CD14-positive monocyte (primary cell): ENCODE results near the gene SLX1A. TPM values are rescaled to one million over a fixed set of nuclear protein-coding genes. Genes with fewer than 3 reads are reported as not detected.
"Not testable (repeated sequence)": the region's sequence is repeated elsewhere in the genome, so short reads cannot be mapped to it uniquely, and the experiment has no call there.

Experiments
- DNase-seq, 3 donors: peaks; one replicate each; pipeline ENCODE4 v3.0.0-alpha.2; 2011 to 2022
- H2AFZ ChIP-seq: 2 replicates; pipeline ENCODE4 v1.6.0; 2012; ENCODE audit warnings: mild to moderate bottlenecking, low read depth, low read length, inconsistent platforms; ENCODE audit not compliant: insufficient read depth, poor library complexity, severe bottlenecking
- H3K27ac ChIP-seq, 2 donors: 1 replicate in 1 of 2; 2 replicates in 1 of 2; pipeline ENCODE4 v1.5.1; 2012 to 2013; ENCODE audit warnings: low read length in 2 of 2, control low read depth in 1 of 2, inconsistent platforms in 1 of 2, low read depth in 1 of 2, mild to moderate bottlenecking in 1 of 2
- H3K27me3 ChIP-seq, 2 donors: one replicate each; pipeline versions ENCODE4 v1.6.0 to v1.6.1; 2011 to 2013; ENCODE audit warnings: low read length in 2 of 2; ENCODE audit not compliant: control insufficient read depth in 2 of 2, insufficient read depth in 2 of 2
- H3K36me3 ChIP-seq, 2 donors: replicated peaks in 1 of 2; 1 replicate in 1 of 2; 2 replicates in 1 of 2; pipeline versions ENCODE4 v1.5.1 to v1.6.1; 2012 to 2013; ENCODE audit warnings: low read length in 2 of 2, control low read depth in 1 of 2, inconsistent platforms in 1 of 2, mild to moderate bottlenecking in 1 of 2; ENCODE audit not compliant: insufficient read depth in 2 of 2, control insufficient read depth in 1 of 2
- H3K4me1 ChIP-seq, 2 donors: 1 replicate in 1 of 2; 2 replicates in 1 of 2; pipeline versions ENCODE4 v1.5.1 to v1.6.1; 2012 to 2013; ENCODE audit warnings: low read length in 2 of 2, control low read depth in 1 of 2, inconsistent platforms in 1 of 2, mild to moderate bottlenecking in 1 of 2, moderate library complexity in 1 of 2; ENCODE audit not compliant: insufficient read depth in 2 of 2, control insufficient read depth in 1 of 2
- H3K4me2 ChIP-seq: replicated peaks from 2 replicates; pipeline ENCODE3; 2012; ENCODE audit warnings: low read length, moderate library complexity, mild to moderate bottlenecking; ENCODE audit not compliant: poor library complexity, severe bottlenecking; ENCODE audit errors: extremely low read depth
- H3K4me3 ChIP-seq, 3 experiments: fragments of 200-600 bp in 1 of 3; sonication (generic) in 1 of 3; replicated peaks in 1 of 3; 1 replicate in 2 of 3; 2 replicates in 1 of 3; pipeline ENCODE4 v1.5.1; 2011 to 2013; ENCODE audit warnings: low read length in 3 of 3, mild to moderate bottlenecking in 3 of 3, control low read depth in 2 of 3, low read depth in 2 of 3, inconsistent platforms in 1 of 3, moderate library complexity in 1 of 3
- H3K79me2 ChIP-seq: 2 replicates; pipeline ENCODE4 v1.6.0; 2012; ENCODE audit warnings: mild to moderate bottlenecking, control low read depth, inconsistent platforms, low read length, moderate library complexity; ENCODE audit not compliant: insufficient read depth
- H3K9ac ChIP-seq: 2 replicates; pipeline ENCODE4 v1.6.0; 2017; ENCODE audit warnings: low read length, mild to moderate bottlenecking; ENCODE audit not compliant: insufficient read depth, poor library complexity, severe bottlenecking
- H3K9me3 ChIP-seq, 2 donors: replicated peaks in 1 of 2; 1 replicate in 1 of 2; 2 replicates in 1 of 2; pipeline versions ENCODE4 v1.5.1 to v1.6.1; 2012 to 2013; ENCODE audit warnings: low read length in 2 of 2, control low read depth in 1 of 2; ENCODE audit not compliant: control insufficient read depth in 1 of 2, insufficient read depth in 1 of 2
- H4K20me1 ChIP-seq: 2 replicates; pipeline ENCODE4 v1.6.0; 2012; ENCODE audit warnings: mild to moderate bottlenecking, low read length, control low read depth, moderate library complexity; ENCODE audit not compliant: insufficient read depth
- H3K27ac Mint-ChIP-seq, 7 donors: one replicate each; pipeline ENCODE4 v1.8.0; 2020; ENCODE audit warnings: mild to moderate bottlenecking in 7 of 7, mixed read lengths in 7 of 7, moderate library complexity in 6 of 7, inconsistent platforms in 2 of 7
- H3K27me3 Mint-ChIP-seq, 3 donors: one replicate each; pipeline ENCODE4 v1.8.0; 2021 to 2022; ENCODE audit warnings: low read depth in 3 of 3, mild to moderate bottlenecking in 3 of 3, mixed read lengths in 3 of 3, moderate library complexity in 3 of 3, inconsistent platforms in 1 of 3
- H3K36me3 Mint-ChIP-seq, 2 donors: one replicate each; pipeline ENCODE4 v1.8.0; 2020; ENCODE audit warnings: mixed read lengths in 2 of 2, inconsistent platforms in 1 of 2, mild to moderate bottlenecking in 1 of 2
- H3K4me1 Mint-ChIP-seq: one replicate; pipeline ENCODE4 v1.8.0; 2020; ENCODE audit warnings: mild to moderate bottlenecking, mixed read lengths
- H3K4me3 Mint-ChIP-seq, 2 donors: one replicate each; pipeline ENCODE4 v1.8.0; 2020; ENCODE audit warnings: mild to moderate bottlenecking in 2 of 2, mixed read lengths in 2 of 2, moderate library complexity in 1 of 2
- H3K9me3 Mint-ChIP-seq, 7 donors: one replicate each; pipeline ENCODE4 v1.8.0; 2020 to 2022; ENCODE audit warnings: mixed read lengths in 7 of 7, mild to moderate bottlenecking in 6 of 7, moderate library complexity in 6 of 7, inconsistent platforms in 2 of 7
- WGBS: methylation state at CpG from one replicate; pipeline ENCODE4 v1.1.5; 2013; ENCODE audit warnings: missing lambda C conversion rate; ENCODE audit not compliant: insufficient coverage; 5-methylcytosine and 5-hydroxymethylcytosine counted together
- intact Hi-C, 2 donors: fragments of 100-400 bp; cut with micrococcal nuclease; formaldehyde crosslinking; loops; one replicate each; pipeline versions ENCODE4 v1.15.0 to v1.15.1; 2023
- polyA plus RNA-seq, 3 donors: library from polyadenylated mRNA; depleted of rRNA in 1 of 3; unstranded in 2 of 3; stranded (reverse) in 1 of 3; fragments of 300-500 nt in 2 of 3; fragments of >200 nt in 1 of 3; fragmentation: Illumina TruSeq in 2 of 3; gene quantifications; 1 replicate in 2 of 3; 2 replicates in 1 of 3; pipeline ENCODE4 v1.2.3, GENCODE V29; 2012 to 2021
- TF ChIP-seq, protein P1 (sequence below): fragments of 200-600 bp; IDR thresholded peaks from one replicate; pipeline ENCODE4 v1.8.0; 2022; ENCODE audit warnings: antibody characterized with exemption, mild to moderate bottlenecking

The SLX1A gene
- polyA plus RNA-seq, 3 donors: 43.1 to 163 (median 162) TPM

DNA sequence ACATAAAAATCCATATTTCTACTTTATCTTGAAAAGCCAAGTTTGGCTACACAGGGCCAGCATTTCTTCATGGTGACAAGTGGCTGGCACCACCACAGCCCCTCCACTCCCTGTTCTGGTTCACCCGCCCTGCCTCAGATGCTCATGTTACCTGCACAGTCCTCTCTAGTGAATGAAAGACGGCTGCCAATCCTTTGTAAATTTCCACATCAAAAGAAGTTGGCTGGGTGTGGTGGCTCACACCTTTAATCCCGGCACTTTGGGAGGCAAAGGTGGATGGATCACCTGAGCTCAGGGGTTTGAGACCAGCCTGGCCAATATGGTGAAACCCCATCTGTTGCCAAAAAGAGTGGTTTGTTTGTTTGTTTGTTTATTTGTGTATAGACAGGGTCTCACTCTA lies 30.1 kb upstream of the SLX1A start:
- H3K9me3 ChIP-seq: no peaks in the 10 kb centered on the region
- Mint-ChIP-seq H3K27me3 (peaks cover 2 to 4% (median 3%) of the 10 kb centered on the region in 3 donors), H3K27ac (no peak overlapping the region)

DNA sequence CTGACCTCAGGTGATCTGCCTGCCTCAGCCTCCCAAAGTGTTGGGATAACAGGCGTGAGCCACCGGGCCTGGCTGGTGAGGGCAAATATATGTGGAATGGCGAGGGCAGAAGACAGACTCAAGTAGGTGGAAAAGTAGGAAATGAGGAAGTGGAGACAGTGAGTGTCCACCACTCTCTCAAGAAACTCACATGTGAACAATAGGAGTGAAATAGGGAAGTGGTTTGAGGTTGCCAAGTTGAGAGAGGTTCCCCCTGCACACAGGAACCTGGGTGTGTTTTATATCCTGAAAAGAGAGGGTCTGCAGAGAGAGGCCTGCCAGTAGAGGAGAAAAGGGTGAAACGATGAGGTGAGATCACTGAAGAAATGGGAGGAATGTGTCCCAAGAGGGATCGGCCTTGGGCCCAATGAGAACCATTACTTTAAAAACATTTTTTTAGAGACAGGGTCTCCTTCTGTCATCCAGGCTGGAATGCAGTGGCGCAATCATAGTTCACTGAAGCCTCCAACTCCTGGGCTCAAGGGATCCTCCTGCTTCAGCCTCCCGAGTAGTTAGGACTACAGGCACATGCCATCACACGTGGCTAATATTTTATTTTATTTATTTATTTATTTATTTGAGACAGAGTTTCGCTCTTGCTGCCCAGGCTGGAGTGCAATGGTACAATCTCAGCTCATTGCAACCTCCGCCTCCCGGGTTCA lies 27.3 kb upstream of the SLX1A start:
- H3K79me2 ChIP-seq: no peaks in the 10 kb centered on the region
- Mint-ChIP-seq H3K27me3 (peaks cover 0 to 2% (median 1%) of the 10 kb centered on the region in 3 donors), H3K4me3 (peak overlapping the region; percentile 6 to 79), H3K27ac (peak overlapping the region; percentile 77 to 95 (median 89)), H3K36me3 (no peaks in the 10 kb centered on the region), H3K9me3 (peaks cover 0 to 2% (median 0%) of the 10 kb centered on the region in 7 donors), H3K4me1 (peaks cover 42% of the 10 kb centered on the region)
- intact Hi-C loops: no loop called here
- WGBS: 0% methylated on average over 2 of the region's 11 CpGs
- H3K9me3 ChIP-seq: no peaks in the 10 kb centered on the region
- no peaks in the 10 kb centered on the region for H3K27me3 ChIP-seq
- DNase-seq: peak; percentile 85 to 94 (median 92)
- H3K27ac ChIP-seq: peak overlapping the region; percentile 49 to 56
- H3K9ac ChIP-seq: no peak overlapping the region
- peak overlapping the region; percentile 36 for H3K4me2 ChIP-seq
- peaks cover 43 to 46% of the 10 kb centered on the region in 2 donors for H3K4me1 ChIP-seq
- H3K36me3 ChIP-seq: no peaks in the 10 kb centered on the region
- H2AFZ ChIP-seq: no peak overlapping the region
- TF ChIP-seq, protein P1, sequence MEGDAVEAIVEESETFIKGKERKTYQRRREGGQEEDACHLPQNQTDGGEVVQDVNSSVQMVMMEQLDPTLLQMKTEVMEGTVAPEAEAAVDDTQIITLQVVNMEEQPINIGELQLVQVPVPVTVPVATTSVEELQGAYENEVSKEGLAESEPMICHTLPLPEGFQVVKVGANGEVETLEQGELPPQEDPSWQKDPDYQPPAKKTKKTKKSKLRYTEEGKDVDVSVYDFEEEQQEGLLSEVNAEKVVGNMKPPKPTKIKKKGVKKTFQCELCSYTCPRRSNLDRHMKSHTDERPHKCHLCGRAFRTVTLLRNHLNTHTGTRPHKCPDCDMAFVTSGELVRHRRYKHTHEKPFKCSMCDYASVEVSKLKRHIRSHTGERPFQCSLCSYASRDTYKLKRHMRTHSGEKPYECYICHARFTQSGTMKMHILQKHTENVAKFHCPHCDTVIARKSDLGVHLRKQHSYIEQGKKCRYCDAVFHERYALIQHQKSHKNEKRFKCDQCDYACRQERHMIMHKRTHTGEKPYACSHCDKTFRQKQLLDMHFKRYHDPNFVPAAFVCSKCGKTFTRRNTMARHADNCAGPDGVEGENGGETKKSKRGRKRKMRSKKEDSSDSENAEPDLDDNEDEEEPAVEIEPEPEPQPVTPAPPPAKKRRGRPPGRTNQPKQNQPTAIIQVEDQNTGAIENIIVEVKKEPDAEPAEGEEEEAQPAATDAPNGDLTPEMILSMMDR: no peak
- H3K4me3 ChIP-seq: peak overlapping the region in 1 of 3 experiments; percentile 40
- H4K20me1 ChIP-seq: no peaks in the 10 kb centered on the region

More for the DNA sequence above, 30.1 kb upstream of the SLX1A start:
- no peak overlapping the region for H3K4me3 Mint-ChIP-seq
- Histone ChIP-seq H3K4me3 (no peak overlapping the region), H3K79me2 (no peaks in the 10 kb centered on the region), H3K4me1 (peaks cover 38 to 40% of the 10 kb centered on the region in 2 donors), H3K9ac (no peak overlapping the region), H2AFZ (no peak overlapping the region), H3K36me3 (no peaks in the 10 kb centered on the region), H3K27ac (no peak overlapping the region), H3K4me2 (no peak overlapping the region), H4K20me1 (no peaks in the 10 kb centered on the region), H3K27me3 (no peaks in the 10 kb centered on the region)
- H3K9me3 Mint-ChIP-seq: peaks cover 0 to 2% (median 0%) of the 10 kb centered on the region in 7 donors
- peaks cover 40% of the 10 kb centered on the region for H3K4me1 Mint-ChIP-seq
- TF ChIP-seq, protein P1: no peak
- WGBS: 100% methylated on average over 1 of the region's 3 CpGs
- no peaks in the 10 kb centered on the region for H3K36me3 Mint-ChIP-seq
- no peak for DNase-seq
- intact Hi-C loops: no loop called here

DNA sequence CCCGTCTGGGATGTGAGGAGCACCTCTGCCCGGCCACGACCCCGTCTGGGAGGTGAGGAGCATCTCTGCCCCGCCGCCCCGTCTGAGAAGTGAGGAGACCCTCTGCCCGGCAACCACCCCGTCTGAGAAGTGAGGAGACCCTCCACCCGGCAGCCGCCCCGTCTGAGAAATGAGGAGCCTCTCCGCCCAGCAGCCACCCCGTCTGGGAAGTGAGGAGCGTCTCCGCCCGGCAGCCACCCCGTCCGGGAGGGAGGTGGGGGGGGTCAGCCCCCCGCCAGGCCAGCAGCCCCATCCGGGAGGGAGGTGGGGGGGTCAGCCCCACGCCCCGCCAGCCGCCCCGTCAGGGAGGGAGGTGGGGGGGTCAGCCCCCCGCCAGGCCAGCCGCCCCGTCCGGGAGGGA lies 24.9 kb upstream of the SLX1A start:
- H3K27ac ChIP-seq, H3K4me3 Mint-ChIP-seq, H3K27me3 ChIP-seq, H3K27me3 Mint-ChIP-seq, H3K9me3 Mint-ChIP-seq, intact Hi-C loops, H3K36me3 ChIP-seq, H3K79me2 ChIP-seq, H3K9ac ChIP-seq, H3K9me3 ChIP-seq, H3K4me2 ChIP-seq, DNase-seq, H3K36me3 Mint-ChIP-seq, H3K27ac Mint-ChIP-seq, H3K4me3 ChIP-seq, H4K20me1 ChIP-seq, H2AFZ ChIP-seq: not testable (repeated sequence)
- no CpG with 5 or more reads among the region's 29 CpGs for WGBS
- H3K4me1 Mint-ChIP-seq: peaks cover 42% of the 10 kb centered on the region
- H3K4me1 ChIP-seq: peaks cover 43 to 47% of the 10 kb centered on the region in 2 donors
